Ramos (cell line): ENCODE measurements around the gene TEAD1.

Source experiments
- in situ Hi-C: fragments of 300-500 bp; cut with MboI; formaldehyde crosslinking; loops from one replicate; pipeline ENCODE4 v1.14.3; 2022; ENCODE audit warnings: low sequenced_read_pairs; ENCODE audit not compliant: unreplicated experiment

TEAD1 gene

DNA sequence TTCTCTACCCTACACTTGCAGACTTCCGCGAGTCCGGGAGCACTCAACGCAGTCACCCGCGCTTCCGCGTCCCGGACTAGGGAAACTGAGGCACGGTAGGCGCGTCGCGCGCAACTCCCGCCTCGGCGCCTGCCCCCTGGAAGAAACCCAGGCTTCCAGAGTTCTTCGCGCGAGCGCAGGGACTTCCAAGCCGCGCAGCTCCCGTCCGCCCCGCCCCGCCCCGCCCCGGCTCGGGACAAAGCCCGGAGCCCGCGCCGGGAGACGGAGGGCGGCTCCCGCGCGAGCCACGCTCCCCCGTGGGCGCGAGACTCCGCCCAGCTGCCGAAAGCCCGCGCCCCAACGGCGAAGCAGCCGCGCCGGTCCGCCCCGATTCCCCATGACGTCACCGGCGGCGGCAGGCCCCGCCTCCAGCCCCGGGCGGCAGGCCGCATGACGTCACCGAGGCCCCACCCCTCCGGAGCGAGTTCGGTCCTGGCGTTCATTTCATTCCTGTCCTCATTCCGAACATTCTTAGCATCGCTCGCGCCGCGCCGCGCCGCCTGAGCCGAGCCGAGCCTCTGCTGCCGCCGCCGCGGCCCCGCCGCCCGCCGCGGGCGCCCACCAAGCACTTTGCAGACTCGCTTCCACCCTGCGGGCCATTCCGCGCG is at the start of gene TEAD1:
TSS of gene TEAD1 (plus strand) at position 498 of the 647 bp plus-strand sequence.
- in situ Hi-C loops = no loop called here

DNA sequence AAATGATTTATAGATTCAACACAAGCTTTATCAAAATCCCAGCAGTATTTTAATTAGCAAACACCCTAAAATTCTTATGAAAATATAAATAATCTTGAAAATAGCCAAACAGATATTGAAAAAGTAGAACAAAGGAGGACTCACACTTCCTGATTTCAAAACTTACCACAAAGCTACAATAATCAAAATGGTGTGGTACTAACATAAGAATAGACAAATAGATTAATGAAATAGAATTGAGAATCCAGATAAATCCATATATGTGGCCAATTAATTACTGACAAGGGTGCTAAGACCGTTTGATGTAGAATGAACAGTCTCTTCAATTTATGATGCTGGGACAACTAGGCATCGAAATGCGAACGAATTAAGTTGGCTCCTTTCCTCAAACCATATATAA is 49.6 kb upstream of the TEAD1 start:
- in situ Hi-C loops = no loop called here

DNA sequence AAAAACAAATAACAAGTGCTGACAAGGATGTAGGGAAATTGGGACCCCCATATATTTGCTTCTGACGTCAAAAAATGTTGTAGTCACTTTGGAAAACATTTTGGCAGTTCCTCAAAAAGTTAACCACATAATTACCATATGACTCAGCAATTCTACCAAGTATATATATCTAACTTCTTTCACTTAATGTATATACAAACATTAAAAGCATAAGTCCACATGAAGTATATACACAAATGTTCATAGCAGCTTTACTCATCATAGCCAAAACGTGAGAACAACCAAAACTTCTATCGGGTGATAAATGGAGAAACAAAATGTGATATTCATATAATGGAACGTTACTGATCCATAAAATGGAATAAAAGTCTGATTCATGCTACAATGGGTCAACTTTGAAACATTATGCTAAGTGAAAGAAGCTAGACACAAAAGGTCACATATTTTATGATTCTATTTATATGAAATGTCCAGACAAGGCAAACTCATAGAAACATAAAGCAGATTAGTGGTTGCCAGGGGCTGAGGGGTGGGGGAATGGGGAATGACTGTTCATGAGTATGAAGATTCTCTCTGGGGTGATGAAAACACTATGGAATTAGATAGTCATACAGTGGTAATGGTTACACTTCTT is 48.7 kb upstream of the TEAD1 start:
- in situ Hi-C loops = no loop called here

DNA sequence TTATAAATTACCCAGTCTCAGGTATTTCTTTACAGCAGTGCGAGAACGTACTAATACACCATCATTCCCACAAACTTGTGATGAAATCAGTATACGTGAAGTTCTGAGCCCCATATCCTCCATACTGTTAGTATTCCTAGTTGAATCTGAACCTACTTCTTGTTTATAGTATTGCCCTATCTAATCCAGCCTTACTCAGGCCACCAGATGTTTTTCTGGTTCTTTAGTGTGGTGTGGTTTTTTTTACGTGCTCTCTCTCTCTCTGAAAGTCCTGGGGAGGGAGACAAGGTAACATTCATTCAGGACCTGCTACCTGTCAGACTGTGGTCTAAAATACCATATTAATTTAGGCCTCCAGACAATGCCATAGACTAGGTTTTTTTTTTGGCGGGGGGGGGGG is 47.6 kb upstream of the TEAD1 start:
- in situ Hi-C loops = no loop called here

DNA sequence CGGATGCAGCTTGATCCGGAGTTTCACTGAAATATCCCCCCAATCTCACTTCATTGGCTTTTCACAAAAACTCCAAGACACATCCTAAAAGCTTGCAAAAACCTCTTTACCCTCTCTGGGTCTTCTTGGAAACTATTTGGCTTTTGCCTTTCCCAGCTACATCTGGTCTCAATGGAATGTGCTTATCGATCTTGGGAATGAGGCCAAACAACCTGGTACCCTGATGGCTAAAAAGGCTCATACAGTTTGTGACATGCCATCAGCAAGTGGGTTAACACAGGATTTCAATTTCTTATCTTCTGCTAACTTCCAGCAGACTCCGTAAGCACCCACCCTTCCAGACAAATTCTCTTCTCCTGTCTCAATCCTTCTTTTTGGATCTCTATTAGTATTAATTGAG is 45.9 kb upstream of the TEAD1 start:
- in situ Hi-C loops = no loop called here

DNA sequence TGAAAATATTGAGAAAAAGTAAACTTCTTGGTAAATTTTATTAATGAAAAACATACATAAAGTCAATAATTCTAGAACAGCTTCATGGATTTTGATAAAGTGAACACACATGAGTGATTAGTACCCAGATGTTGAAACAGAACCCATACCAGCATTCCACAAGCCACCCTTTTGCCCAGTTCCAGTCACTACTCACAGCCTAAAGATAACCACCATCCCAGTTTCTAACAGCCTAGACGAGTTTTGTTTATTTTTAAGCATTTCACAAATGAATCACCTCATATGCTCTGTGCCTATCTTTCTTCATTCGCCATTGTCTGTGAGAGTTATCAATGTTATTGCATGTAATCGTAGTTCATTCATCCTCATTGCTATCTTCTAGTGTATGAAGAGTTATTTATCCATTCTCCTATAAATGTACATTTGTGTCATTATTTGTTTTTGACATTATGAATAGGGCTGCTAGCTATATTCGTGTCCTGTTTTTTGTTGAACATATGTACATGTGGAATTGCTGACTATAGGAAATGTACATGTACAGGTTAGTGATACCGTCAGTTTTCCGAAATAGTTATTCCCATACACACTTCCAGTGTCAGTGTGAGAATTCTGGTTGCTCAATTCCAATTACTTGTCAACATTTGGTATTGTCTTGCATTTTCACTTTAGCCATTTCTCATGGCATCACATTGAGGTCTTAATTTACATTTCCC is 44.5 kb upstream of the TEAD1 start:
- in situ Hi-C loops = no loop called here

DNA sequence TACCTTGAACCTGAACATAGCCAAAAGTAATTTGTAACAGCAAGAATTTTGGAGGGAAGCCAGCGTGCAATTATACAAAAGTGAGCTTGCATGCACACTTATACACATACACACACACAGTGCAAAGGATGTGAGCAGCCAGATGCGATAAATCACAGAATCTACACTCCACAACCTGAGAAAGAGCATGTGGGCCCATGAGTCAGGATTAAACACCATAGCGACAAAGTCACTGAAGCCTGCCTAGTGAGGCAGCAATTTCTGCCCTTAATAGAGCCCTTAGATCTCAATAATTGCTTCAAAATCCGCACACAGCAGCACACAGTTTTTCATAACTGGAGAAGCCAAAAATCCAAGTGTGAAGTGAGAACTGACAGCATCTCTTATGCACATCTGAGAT is 42.6 kb upstream of the TEAD1 start:
- in situ Hi-C loops = no loop called here

DNA sequence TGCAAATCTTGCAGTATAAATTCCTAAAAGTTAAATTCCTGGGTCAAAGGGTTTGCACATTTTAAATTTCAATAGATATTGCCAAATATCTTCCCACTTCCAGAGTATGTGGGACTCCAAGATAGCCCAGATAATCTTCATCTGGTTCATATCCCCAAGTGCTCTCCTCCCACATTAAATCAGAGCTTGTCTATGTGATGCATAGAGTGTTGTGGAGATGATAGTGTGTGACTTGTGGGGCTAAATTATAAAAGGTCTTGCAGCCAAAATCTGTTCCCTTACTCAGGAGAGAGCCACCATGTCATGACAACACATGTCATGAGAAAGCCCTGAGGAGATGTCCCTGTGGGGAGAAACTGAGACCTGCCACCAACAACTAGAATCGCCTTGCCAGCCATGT is 39.9 kb upstream of the TEAD1 start:
- in situ Hi-C loops = no loop called here

DNA sequence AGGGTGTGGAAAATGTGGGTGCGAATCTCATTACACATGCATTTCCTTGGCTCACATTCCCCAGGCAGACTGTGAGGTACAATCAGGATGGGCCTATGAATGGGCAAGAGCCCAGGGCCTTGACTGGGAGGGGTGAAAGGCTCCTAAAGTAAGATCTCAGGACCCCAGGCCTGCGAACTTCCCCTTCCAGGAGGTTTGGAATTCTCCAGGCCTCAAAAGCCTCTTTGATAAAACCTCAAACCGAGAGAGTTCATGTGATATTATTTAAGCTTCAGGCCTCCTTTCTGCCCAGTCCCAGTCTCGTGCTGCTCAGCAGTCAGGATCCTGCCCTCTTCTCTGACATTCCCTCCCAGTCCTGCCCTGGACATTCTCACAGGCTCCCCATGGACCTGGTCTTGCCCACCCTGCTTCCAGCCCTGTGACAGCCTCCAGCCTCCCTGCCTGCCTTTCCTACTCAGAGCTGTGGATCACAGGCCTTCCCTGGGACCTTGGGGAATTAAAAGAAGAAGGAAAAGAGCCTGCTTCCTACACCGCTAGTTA is 37.3 kb upstream of the TEAD1 start:
- in situ Hi-C loops = no loop called here

DNA sequence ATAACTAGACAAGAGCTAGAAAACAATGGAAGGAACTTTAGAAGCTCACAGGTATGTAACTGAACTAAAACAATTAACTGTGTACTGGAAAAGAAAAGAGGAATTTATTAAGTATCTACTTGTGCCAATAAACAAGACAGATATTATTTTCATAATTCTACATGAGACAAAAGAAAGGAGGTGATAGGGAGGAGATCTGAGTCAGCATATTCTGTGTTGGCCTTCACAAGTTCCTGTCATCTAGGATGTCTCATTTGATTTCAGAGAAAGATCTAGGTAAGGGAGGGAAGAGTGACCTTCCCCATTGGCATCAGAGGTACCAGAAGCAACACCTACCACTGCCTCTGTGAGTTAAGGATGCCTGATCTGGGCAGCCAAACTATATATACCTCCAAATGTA is 34.8 kb upstream of the TEAD1 start:
- in situ Hi-C loops = no loop called here

DNA sequence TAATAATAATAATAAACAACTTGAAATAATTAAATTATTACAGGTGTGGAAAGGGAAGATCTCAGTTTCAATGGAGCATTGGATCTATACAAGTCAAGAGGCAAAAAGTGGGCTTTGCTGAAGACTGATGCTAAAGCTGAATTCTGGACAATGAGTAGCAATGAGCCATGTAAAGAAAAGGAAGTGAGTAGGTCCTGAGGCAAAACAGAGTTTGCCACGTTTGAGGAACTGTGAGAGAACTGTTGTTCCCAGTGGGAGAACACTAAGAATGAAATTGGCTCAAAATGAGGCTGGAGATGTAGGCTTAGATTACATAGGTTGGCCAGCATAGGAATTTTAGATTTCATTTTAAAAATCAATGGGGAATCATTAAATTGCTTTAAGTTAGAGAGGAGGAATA is 33.9 kb upstream of the TEAD1 start:
- in situ Hi-C loops = no loop called here

DNA sequence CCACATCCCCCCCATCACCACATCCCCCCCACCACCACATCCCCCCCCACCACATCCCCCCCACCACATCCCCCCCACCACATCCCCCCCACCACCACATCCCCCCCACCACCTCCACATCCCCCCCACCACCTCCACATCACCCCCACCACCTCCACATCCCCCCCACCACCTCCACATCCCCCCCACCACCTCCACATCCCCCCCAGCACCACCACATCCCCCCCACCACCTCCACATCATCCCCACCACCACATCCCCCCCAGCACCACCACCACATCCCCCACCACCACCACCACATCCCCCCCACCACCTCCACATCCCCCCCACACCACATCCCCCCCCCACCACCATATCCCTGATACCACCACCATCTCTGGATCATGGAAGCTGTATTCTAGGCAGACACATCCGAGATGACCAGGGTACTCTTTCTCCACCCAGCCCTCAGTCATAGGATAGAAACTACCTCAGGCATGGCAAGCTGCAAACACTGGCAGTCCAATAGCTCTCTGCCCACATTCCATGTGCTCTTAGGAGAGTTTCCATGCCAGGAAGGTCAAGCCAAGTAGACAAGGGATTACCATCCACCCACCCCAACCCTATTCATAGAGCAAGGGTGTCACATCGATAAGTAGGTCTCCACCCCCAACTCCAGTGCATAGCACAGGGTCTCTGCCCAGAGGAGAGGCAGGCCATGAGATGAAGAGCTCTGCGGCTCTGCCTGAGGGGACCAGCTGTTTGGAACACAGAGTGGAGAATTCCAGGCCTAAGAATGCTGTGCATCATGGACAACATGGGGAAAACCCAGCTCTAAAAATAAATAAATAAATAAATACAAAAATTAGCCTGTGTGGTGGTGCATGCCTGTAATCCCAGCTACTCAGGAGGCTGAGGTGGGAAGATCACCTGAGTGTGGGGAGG is 33.0 kb upstream of the TEAD1 start:
- in situ Hi-C loops = no loop called here

DNA sequence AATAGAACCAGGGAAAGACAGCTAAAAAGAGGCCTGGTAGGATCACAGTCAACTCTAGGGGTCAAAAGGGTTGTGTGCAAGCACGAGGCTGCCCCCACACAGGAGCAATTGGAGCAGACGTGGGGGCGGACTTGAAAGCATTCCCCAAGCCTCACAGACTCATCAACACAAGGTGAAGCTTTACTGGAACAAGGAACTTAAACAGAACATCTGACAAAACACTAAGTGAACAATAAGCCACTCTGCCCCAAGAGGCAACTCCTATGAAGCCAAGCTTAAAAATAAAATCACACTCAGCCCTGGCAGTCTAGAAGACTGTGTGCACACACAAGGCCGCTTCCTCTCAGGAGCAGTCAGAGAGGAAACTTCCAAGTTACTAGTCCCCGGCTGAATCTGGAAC is 32.2 kb upstream of the TEAD1 start:
- in situ Hi-C loops = no loop called here

DNA sequence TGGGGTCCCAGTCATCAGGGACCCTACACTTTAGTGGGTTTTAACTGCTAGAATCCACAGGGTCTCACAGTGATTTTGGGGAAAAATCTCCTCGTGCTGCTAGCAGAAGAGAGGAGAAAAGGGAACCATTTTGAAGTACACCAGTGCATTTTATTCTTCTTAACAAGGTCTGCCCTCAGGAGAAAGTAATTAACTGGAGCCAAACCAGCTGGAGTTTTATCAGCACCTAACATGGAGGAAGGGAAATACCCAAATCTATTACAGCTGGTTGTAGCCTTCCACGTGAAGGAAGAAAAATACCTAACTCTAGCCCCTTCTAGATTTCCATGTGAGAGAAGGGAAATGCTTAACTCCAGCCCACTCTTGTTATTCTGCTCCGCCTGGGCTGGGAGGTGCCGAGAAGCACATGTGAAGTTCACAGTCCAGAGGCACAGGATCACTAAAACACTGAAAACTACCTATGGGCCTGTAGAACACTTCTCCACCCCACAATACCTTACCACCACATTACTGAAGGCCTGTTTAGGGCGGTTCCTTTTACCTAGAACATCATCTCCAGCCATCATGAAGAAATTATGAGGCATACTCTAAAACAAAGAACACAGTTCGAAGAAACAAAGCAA is 31.3 kb upstream of the TEAD1 start:
- in situ Hi-C loops = no loop called here

DNA sequence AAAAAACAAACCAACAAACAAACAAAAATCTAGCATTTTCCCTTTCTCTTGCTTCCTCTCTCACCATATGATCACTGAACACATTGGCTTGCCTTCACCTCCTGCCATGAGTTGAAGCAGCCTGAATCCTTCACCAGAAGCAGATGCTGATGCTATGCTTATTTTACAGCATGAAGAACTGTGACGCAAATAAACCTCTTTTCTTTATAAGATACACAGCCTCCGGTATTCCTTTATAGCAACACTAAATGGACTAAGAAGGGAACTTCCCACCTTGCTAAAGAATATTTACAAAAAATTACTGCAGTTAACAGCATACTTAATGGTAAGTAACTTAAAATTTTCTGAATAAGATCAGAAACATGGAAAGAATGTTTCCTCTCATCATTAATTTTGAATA is 27.7 kb upstream of the TEAD1 start:
- in situ Hi-C loops = no loop called here

DNA sequence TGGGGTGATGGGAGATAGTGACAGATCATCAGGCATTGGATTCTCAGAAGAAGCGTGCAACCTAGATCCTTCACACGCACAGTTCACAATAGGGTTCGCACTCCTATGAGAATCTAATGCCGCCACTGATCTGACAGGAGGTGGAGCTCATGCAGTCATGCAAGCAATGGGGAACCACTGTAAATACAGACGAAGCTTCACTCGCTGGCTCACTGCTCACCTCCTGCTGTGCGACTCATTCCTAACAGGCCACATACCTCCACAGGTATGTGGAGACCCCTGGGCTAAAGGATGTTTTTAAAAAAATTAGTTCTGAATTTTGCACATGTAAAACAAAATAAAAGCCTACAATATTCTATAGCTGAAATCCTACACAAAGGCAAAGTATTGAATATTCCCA is 20.5 kb upstream of the TEAD1 start:
- in situ Hi-C loops = no loop called here

DNA sequence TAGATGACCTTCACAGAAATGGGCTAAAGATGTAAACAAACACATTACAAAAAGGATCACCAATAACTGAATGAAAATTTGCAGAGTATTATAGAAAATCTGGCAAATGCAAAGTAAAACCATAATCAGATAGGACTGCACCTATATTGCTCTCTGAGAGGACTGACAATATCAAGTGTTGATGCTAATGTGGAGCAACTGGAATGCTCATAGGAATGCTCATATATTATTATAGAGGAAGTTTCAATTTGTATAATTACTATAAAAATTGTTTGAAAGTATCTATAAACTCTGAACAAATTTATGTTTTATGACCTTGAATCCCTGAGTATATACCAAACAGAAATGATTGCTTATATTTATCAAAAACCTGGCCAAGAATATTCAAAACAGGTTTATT is 18.4 kb upstream of the TEAD1 start:
- in situ Hi-C loops = no loop called here

DNA sequence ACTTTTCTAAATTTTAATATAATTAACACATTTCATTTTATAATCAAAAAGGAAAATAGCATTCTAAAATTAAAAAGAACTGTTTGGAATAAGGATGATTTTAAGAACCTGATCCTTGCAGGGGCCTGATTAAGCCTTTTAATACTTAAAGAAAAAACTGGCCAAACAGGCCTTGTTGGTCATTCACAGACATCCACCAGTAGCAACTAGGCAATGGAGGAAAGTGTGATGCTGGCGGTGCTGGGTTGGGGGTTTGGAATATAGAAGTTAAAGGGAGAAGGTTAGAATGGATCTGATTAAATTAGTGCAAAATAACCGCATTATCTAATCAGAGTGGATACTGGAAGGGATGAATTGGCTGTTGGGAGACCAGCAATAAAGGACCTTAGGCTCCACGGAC is 16.9 kb upstream of the TEAD1 start:
- in situ Hi-C loops = no loop called here

DNA sequence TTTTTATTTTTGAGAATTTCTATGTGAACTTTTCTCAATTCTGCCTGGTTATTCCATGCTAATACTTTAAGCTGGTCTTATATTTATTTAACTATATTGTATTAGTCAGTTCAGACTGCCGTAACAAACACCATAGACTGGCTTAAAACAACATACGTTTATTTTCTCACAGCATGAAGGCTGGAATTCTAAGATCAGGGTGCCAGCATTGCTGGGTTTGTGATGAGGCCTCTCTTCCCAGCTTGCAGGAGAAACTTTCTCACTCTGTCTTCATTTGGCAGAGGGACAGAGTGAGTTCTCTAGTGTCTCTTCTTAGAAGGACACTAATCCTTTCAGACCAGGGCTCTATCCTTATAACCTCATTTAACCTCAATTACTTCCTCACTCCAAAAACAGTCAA is 16.2 kb upstream of the TEAD1 start:
- in situ Hi-C loops = no loop called here

DNA sequence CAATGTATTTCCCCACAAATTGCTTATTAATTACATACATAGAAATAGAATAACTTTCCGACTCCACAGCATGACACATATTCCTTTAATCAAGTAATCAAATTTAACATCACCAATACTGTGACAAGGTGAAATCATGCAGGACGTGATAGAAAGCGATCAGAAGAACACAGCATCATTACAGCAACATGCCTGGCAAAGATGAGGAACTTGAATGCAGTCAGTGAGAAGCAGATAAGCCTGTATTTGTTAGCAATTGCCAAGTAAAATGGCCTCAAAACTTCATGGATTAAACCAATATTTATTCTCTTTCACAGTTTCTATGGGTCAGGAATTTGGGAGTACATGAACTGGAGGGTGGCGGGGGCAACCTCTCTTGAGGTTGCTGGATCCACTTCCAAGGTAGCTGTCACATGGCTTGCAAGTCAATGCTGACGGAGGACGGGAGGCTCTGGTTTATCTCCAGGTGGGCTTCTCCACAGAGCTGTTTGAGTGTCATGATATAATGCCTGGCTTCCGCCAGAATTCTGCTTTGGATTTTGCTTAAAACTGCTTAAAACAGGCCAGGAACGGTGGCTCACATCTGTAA is 12.0 kb upstream of the TEAD1 start:
- in situ Hi-C loops = no loop called here
